Stimulated activated CD8-positive, alpha-beta memory T cell treated with anti-CD3 and anti-CD28 coated beads, Interleukin-12 subunit alpha, Interleukin-12 subunit beta, amount 100 ng/mL, for 1 hour (primary cell): ENCODE data around the gene XRCC5.
A peak's percentile ranks its signal among the peaks of the same experiment; 100 is the strongest.

Experiments
- DNase-seq: peaks from one replicate; pipeline ENCODE4 v3.0.0-alpha.2; 2020; ENCODE audit warnings: low read depth

XRCC5 gene

DNA sequence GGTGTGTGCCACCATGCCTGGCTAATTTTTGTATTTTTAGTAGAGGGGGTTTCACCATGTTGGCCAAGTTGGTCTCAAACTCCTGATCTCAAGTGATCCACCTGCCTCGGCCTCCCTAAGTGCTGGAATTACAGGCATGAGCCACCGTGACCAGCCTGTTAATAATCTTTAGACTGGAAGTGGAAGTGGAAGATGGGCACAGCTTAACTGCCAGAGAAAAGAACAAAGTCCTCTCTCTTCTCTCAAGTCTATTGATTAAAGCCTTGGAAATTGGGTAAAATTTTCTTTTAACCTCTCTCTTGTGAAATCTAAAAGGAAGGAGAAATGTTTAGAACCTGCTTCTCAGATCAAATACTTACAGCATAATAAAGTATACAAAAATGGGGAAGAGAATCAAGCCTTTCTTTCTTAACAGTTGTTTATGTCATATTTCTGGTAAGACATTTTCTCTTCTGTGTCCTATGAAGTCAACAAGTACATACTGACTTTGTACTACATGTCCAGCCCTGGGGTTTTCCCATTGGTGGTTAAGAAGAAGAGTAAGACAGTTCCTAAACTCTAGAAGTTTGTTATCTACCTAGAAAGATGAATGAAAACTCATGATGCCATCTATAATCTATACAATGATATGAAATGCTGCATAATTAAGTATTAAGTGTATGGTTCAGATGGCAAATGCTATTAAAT, 22.8 kb upstream of the XRCC5 start:
- no peak for DNase-seq

GRCh38 chr2:216090369-216090786, 18.8 kb upstream of the XRCC5 start:
- no peak for DNase-seq

GRCh38 chr2:216092646-216093045, 16.5 kb upstream of the XRCC5 start:
- DNase-seq: no peak

DNA sequence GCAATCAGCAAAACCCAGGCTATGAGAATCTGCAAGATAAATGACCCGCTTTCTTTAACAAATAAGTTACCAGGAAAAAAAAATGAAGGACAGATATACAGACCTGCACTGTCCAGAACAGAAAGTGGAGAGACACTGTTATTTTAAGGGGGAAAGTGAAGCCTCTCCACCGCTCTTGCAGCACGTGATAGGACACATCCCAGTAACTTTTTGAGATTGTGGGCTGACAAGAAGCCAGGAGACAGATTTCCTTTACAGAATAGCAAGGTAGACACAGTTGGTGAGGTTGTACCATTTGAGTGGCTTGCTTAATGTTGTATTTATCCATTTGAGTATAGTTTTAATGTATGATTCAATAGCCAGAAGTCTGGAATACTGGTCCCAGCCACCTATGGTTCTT, 14.4 kb upstream of the XRCC5 start:
- DNase-seq: no peak

GRCh38 chr2:216098421-216099334, 10.5 kb upstream of the XRCC5 start:
- DNase-seq: no peak

DNA sequence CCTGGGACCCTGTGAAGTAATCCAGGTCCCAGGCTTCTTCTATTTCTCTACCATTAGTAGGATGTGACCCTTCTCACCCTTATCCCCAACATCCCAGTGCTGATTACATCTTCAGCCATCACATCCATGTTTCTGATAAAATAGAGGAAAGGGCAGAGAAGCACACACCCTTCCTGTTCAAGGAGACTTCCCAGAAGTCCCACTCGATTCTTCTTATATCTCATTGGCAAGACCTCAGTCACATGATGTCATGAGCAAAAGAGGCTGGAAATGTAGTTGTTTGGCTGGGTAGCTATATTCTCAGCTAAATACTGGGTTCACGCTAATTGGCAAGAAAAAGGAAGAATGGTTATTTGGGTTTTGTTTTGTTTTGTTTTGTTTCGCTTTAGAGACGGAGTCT, 8.0 kb upstream of the XRCC5 start:
- DNase-seq: no peak

DNA sequence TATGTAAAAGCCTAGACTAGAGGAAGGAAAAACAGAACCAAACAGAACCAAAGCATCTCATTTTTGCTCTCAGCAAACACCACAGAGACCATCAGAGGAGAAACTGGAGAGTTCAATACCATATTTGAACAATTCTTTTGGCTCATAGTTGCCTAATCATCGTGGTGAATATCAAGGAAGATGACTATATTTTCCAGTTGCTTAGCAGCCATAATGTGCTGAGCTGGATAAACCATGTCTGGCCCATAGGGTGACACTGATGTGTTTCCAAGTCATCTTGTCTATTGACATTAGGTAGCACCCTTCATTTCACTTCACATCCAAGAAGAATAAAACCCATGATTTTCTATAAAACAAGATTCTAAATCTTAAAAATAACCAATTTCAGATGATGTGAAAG, 5.9 kb upstream of the XRCC5 start:
- DNase-seq: no peak

- no peak for DNase-seq
Observed at GRCh38 chr2:216104691-216105090, 4.5 kb upstream of the XRCC5 start.

GRCh38 chr2:216107320-216107719, 1.8 kb upstream of the XRCC5 start:
- DNase-seq: no peak

DNA sequence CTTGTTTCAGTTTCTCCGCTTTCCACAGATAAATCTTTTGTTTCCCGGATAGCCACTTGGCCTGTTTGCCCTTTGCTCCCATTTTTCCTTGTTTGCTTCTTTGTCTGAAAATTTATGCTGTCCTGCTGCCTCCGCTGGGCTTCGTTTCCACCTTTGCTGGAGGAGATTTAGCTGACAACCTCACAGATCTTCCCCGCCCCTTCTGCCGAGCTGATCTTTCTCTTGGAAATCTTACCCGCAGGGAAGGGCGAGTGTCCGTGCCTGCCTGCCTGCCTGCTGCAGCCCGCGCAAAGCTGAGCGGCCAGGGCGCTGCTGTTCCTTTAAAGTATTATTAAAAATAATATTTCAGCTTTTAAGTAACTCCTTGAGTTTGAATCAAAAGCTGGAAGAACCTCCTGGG, 1.4 kb upstream of the XRCC5 start:
- no peak for DNase-seq

DNA sequence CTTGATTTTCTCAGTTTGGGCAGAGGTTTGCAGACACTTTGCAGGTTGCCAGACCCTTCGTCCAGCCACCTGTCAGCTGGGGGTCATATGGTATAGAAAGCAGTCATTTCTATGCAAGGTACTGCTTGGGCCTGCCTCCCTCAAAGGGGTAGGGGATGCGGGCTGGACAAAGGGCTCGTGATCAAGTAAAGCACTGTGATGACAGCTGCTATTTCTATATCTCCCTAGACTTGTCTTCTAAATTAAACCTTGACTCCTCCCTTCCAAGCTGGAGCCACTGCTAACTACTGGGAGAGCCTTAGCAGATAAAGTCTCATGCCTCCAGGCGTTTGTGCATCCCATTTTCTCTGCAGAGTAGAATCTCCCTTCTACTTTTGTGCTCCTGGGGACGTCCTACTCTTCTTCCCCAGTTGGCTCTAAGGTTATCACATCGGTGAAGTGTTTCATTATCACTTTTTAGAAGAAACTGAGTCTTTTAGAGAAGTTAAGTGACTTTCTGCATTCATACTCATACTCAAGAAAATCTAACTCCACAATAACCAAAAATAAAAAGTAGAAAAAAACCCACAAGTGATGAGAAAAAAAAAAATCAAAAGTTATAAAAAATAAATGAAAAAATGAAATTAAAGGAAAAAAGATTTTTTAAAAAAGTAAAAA, 710 bp upstream of the XRCC5 start:
- DNase-seq: no peak

DNA sequence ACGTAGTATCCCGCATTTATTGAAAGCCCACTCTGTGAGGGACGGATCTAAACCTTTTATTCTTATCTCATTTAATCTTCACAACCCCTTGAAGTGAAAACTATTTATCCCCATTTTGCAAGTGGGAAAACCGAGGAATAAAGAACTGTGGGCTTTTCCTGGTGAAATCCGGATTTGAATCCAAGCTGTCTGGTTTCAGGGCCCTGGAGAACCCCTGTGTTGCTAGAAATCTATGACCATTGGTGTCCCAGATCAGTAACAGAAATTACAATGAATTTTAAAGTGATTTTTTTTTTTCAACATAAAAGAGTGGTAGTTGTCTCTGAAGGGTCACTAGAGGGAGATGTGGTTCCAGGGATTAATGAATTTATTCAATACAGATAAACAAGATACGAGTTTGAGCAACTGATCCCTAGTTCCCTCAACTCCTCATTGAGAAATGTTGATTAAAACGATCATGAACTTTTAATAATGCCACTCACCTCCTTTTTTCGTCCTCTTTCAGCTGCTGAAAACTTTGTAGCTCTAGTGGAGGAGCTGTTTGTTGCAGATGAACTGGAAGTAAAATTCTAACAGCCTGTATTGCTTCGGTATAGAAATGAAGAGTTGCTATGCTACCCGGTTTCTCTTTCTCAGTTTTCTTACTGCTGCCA, 940 bp downstream of the XRCC5 start:
- DNase-seq: no peak

DNA sequence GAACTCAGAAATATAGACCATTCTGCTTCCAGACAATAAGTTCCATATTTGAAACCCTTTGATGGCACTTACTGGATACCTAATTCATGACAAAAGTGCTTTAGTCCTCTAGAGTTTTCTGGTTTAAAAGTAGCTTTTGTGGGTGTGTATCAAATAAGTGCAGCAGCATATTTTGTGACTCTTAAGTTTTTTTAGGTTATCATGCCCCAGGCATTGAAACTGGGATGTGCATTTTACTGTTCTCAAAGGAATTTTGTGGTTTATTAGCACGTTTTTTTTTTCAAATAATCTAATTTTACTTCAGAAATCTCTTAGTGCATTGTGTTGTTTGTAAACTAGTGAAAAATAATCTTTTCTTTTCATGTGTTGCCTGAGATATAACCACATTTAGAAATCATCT, 1.5 kb downstream of the XRCC5 start:
- no peak for DNase-seq

DNA sequence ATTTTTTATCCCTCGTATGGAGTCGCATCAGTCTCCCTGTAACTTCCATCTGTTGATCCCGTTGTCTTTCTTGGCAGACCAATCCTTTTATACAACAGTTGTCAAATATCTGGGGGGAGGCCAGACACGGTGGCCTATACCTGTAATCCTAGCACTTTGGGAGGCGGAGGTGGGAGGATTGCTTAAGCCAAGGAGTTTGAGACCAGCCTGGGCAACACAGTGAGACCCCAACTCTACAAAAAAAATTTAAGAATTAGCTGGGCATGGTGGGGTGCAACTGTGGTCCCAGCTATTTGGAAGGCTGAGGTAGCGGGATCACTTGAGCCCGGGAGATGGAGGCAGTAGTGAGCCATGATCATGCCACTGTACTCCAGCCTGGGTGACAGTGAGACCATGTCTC, 2.0 kb downstream of the XRCC5 start:
- no peak for DNase-seq

- no peak for DNase-seq
Observed at GRCh38 chr2:216112926-216113325, 3.8 kb downstream of the XRCC5 start.

DNA sequence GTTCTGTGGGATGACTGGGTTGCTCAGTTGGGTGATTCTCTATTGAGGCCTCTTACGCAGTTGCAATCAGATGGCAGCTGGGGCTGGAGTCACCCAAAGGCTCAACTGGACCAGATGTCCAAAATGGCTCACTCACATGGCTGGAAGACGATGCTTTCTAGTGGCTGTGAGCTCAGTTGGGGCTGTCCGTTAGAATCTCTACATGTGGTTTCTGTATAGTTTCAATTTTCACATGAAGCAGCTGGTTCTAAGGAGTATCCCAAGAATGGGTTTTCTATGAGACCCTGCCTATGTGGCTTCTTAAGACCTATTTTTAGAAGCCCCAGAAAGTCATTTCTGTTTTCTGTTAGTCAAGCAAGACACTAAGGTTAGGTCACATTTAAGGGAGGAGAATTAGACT, 4.4 kb downstream of the XRCC5 start:
- DNase-seq: no peak

- no peak for DNase-seq
Observed at GRCh38 chr2:216114382-216114713, 5.2 kb downstream of the XRCC5 start.

DNA sequence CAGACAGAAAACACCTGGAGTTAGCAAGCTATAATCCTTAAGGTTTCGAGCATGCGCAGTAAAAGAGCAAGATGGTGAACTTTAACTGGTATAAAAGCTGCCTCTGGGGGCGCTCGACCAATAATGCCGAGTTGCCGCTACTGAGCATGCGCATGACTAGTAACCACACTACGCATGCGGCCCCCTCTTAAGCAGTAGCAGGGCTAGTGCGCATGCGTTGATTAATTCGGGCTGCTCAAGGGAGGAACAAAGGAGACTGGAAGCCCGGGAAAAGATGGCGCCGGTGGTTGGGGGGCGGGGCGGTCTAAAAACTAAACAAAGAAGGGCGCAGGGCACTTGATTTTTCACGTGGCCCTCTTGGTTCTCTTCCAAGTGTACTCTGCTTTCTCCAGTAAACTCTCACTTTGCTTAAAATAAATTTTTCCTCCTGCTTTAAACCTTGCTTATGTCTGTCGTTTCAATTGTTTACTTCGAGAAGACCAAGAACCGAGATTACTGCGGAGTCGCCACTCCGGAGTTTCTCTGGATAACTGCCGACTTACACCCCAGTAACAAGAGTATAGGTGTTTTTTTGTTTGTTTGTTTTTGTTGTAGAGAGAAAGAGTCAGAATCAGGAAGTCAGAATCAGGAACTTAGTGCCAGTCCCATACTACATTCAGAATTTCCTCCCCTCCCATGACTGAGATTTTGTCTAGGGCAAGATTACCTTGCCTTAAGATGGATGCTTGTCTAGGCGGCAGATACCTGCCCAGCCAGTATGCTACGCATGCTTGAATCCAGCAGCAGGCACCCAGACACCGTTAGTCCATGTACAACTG, 5.8 kb downstream of the XRCC5 start:
- peak; percentile 97 for DNase-seq

DNA sequence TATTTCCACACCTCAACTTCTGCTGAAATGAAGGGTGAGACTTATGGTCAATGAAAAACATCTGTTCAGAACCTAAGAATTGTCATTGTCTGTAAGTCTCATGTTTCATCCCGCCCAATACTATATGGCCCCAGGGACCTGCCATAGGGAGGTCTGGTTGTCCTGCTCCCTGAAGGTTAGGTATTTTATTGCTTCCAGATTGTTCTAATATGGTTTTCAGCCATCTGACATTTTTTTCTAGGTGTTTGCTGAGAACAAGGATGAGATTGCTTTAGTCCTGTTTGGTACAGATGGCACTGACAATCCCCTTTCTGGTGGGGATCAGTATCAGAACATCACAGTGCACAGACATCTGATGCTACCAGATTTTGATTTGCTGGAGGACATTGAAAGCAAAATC, 7.3 kb downstream of the XRCC5 start:
- DNase-seq: no peak

- no peak for DNase-seq
Observed at GRCh38 chr2:216117561-216118340, 8.6 kb downstream of the XRCC5 start.

- no peak for DNase-seq
Observed at GRCh38 chr2:216118474-216118873, 9.3 kb downstream of the XRCC5 start.
